Muscle layer of colon (tissue), 2 donors: ENCODE data around the gene LRRC56.

Experiments used
- H3K27ac ChIP-seq: one replicate; pipeline ENCODE4 v1.7.0; 2013; ENCODE audit warnings: low read depth, mild to moderate bottlenecking, low read length, moderate library complexity
- H3K27me3 ChIP-seq, 2 donors: one replicate each; pipeline ENCODE4 v1.7.0; 2013; ENCODE audit warnings: low read length in 2 of 2, mild to moderate bottlenecking in 2 of 2; ENCODE audit not compliant: insufficient read depth in 2 of 2, control insufficient read depth in 1 of 2
- H3K36me3 ChIP-seq: one replicate; pipeline ENCODE4 v1.7.0; 2013; ENCODE audit warnings: mild to moderate bottlenecking, low read length; ENCODE audit not compliant: insufficient read depth
- H3K4me1 ChIP-seq: one replicate; pipeline ENCODE4 v1.7.0; 2013; ENCODE audit warnings: mild to moderate bottlenecking, low read length; ENCODE audit not compliant: insufficient read depth
- H3K4me3 ChIP-seq, 2 donors: one replicate each; pipeline ENCODE4 v1.7.0; 2013; ENCODE audit warnings: low read length in 2 of 2, low read depth in 1 of 2, mild to moderate bottlenecking in 1 of 2, moderate library complexity in 1 of 2
- H3K9ac ChIP-seq: one replicate; pipeline ENCODE4 v1.7.0; 2013; ENCODE audit warnings: low read length
- H3K9me3 ChIP-seq: one replicate; pipeline ENCODE4 v1.7.0; 2013; ENCODE audit warnings: mild to moderate bottlenecking, low read length
- donor health status: abdominal sarcoma.
- donor health status: Adenocarcinoma of cecum.

The LRRC56 gene

DNA sequence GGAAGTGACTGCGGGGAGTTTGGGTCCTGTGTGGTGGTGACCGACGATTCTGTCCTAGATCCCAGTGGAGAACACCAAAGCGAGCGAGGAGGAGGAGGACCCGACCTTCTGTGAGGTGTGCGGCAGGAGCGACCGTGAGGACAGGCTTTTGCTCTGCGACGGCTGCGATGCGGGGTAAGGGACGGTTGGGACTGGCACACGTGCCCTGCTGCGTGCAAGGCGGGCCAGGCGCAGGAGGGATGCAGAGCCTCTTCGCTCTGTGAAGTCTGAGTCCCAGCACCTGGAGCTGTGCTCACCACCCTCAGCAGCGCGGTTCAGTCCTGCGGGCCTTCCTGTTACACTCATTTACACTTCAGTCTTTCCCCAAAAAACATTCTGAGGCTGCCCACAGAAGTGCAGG is 55.2 kb downstream of the LRRC56 start:
- H3K9ac ChIP-seq: no peak overlapping the region
- no peaks in the 10 kb centered on the region for H3K9me3 ChIP-seq
- H3K4me1 ChIP-seq: no peaks in the 10 kb centered on the region
- no peak overlapping the region for H3K4me3 ChIP-seq
- H3K36me3 ChIP-seq: peaks cover 73% of the 10 kb centered on the region
- H3K27ac ChIP-seq: no peak overlapping the region
- no peaks in the 10 kb centered on the region for H3K27me3 ChIP-seq

DNA sequence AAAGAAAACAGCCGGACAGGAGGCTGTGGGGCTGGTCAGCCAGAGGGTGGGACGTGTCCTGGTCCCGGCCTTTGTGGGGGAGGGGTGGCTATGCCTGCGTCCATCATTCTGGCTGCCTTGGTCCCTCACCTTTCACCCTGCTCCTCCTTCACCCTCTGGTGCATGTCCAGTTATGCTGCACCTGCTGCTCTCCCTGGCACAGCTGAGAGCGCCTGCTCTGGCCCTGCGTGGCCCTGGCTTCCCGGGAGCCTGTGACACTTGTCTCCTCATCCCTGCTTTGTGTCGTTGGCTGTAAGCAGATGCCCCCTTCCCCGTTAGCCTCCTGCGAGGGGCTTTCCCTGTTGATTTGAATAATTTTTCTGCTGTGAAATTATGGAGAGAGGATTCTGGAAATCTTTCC is 55.6 kb downstream of the LRRC56 start:
- Histone ChIP-seq H3K9me3 (no peaks in the 10 kb centered on the region), H3K27ac (no peak overlapping the region), H3K27me3 (no peaks in the 10 kb centered on the region), H3K9ac (no peak overlapping the region), H3K4me3 (no peak overlapping the region), H3K36me3 (peaks cover 69% of the 10 kb centered on the region), H3K4me1 (no peaks in the 10 kb centered on the region)

DNA sequence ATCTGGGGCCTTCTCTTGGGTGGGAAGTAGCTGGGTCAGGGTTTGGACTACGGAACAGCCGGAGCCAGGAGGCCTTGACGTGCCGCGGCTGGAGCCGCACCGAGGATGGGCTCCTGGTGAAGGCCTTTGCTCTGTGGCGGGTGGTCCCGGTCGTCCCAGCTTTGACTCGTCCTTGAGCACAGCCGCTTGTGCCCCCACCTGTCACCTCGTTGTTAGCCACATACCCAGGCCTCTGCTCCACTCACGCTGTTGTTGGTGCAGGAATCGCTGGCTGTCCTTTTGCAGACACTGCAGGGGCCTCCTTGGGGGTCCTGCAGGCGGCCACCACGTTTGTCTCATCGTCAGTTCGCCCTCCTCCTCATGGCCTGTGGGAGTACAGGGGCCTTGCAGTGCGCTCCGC is 56.0 kb downstream of the LRRC56 start:
- no peak overlapping the region for H3K4me3 ChIP-seq

GRCh38 chr11:595400-595799 is 58.1 kb downstream of the LRRC56 start:
- H3K4me1 ChIP-seq: no peaks in the 10 kb centered on the region
- no peak overlapping the region for H3K4me3 ChIP-seq
- no peak overlapping the region for H3K9ac ChIP-seq
- no peaks in the 10 kb centered on the region for H3K9me3 ChIP-seq
- no peaks in the 10 kb centered on the region for H3K27me3 ChIP-seq
- H3K36me3 ChIP-seq: peaks cover 73% of the 10 kb centered on the region
- H3K27ac ChIP-seq: no peak overlapping the region

More for the DNA sequence above, 56.0 kb downstream of the LRRC56 start:
- Histone ChIP-seq H3K27ac (no peak overlapping the region), H3K27me3 (no peaks in the 10 kb centered on the region), H3K9me3 (no peaks in the 10 kb centered on the region), H3K36me3 (peaks cover 67% of the 10 kb centered on the region), H3K4me1 (no peaks in the 10 kb centered on the region), H3K9ac (no peak overlapping the region)

DNA sequence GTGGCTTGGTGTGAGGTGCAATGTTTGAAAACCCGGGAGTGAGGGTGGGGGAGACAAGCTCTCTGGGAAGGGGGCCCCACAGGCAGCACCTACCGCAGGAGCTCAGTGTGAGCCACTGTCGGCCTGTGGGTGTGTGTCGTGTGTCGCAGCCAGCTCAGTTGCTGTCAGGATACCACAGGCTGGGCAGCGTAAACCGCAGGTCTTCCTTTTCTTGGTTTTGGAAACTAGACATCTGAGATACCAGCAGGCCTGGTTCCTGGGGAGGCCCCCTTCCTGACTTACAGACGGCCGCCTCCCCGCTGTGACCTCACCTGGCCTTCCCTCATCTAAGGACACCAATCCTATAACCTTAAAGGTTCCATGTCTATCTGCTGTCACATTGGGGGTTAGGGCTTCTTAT is 59.0 kb downstream of the LRRC56 start:
- Histone ChIP-seq H3K9me3 (no peaks in the 10 kb centered on the region), H3K27me3 (no peaks in the 10 kb centered on the region), H3K27ac (no peak overlapping the region), H3K36me3 (peaks cover 68% of the 10 kb centered on the region), H3K9ac (no peak overlapping the region), H3K4me3 (no peak overlapping the region), H3K4me1 (no peaks in the 10 kb centered on the region)

DNA sequence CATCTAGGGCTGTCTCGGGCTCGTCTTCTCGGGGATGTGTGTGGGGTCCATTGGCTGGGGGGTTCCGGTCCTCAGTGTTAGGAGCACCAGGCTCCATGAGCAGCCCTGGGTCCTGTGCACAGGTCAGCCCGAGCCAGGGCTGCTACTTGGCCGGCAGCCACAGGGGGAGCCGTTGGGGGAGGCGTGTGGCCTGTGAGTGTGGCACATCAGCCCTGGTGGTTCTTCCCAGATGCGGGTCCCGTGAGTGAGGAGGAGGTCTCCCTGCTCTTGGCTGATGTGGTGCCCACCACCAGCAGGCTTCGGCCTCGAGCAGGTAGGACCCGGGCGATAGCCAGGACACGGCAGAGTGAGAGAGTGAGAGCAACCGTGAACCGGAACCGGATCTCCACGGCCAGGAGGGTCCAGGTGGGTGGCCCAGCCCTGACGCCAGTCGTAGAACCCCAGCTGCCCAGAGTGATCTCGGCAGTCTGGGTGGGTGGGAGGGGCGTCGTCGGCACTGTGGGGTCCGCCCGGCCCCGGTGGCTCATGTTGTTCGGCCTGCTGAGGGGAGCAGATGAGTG is 59.9 kb downstream of the LRRC56 start:
- H3K4me3 ChIP-seq: no peak overlapping the region
- peaks cover 73% of the 10 kb centered on the region for H3K36me3 ChIP-seq
- no peaks in the 10 kb centered on the region for H3K27me3 ChIP-seq
- no peak overlapping the region for H3K9ac ChIP-seq
- H3K9me3 ChIP-seq: no peaks in the 10 kb centered on the region
- H3K4me1 ChIP-seq: no peaks in the 10 kb centered on the region
- H3K27ac ChIP-seq: no peak overlapping the region

DNA sequence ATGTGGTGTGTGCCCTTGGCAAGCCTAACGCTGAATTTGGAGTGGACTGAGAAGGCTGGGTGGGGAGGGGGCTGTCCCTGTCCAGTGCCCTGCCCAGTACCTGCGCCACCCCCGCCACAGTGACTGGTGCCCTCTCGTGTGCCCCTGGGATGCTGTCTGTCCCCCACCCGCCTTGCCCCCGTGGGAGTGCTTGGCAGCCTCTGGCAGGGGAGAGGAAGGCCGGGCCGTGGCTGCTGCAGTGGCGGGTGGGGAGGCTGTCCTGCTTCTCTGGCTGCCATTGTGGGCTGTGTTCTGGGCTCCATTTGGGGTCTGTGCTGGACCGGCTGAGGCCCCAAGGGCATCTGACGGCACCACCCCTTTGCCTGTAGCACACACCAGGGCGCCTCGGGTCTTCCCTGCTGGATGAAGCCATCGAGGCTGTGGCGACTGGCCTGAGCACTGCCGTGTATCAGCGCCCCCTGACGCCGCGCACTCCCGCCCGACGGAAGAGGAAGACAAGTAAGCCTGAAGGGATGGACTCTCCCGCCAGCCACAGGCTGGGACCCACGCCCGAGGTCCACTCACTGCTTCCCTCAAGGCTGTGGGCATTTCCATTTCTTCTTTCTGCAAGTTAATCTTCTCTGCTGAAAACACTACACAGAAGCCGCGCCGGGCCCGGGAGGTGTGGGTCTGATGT is 60.8 kb downstream of the LRRC56 start:
- no peak overlapping the region for H3K27ac ChIP-seq
- peaks cover 72% of the 10 kb centered on the region for H3K36me3 ChIP-seq
- no peaks in the 10 kb centered on the region for H3K27me3 ChIP-seq
- no peak overlapping the region for H3K4me3 ChIP-seq
- H3K9ac ChIP-seq: no peak overlapping the region
- no peaks in the 10 kb centered on the region for H3K4me1 ChIP-seq
- H3K9me3 ChIP-seq: no peaks in the 10 kb centered on the region

DNA sequence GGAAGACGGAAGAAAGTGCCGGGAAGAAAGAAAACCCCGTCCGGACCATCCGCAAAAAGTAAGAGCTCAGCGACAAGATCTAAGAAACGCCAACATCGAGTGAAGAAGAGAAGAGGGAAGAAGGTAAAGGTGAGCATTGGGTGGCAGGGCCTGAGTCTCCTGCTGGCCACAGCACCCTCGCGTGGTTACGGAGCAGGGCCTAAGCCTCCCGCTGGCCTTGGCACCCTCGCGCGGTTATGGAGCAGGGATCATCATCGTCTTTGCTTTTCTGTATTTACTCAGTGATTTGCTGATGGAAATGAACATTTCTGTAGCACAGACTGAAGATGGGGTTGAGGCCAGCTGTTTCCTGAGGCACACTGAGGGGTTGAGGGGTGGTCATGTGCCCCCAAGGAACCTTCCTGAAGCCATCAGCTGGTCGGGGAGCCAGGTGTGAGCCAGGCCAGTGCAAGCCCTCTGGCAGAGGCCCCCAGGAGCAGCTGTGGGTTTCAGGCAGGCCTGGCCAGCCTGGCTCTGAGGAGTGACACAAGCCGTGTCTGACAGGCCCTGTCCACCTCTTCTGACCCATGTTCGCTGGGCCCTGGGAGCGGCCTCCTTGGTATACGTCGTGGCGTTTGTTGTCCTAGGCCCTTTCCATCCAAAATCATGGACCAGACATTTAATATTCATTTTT is 64.4 kb downstream of the LRRC56 start:
- Histone ChIP-seq H3K9me3 (no peaks in the 10 kb centered on the region), H3K27ac (no peak overlapping the region), H3K36me3 (peaks cover 73% of the 10 kb centered on the region), H3K4me1 (peaks cover 4% of the 10 kb centered on the region), H3K4me3 (no peak overlapping the region), H3K27me3 (no peaks in the 10 kb centered on the region), H3K9ac (no peak overlapping the region)

DNA sequence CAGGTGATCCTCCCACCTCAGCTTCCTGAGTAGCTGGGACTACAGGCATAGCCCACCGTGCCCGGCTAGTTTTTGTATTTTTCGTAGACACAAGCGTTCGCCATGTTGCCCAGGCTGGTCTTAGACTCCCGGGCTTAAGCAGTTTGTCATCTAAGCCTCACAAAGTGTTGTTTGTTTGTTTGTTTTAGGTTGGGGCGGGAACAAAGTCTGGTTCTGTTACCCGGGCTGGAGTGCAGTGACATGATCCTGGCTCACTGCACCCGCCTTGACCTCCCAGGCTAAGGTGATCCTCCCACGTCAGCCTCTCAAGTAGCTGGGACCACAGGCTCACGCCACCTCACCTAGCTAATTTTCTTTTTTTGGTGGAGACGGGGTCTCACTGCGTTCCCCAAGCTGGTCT is 65.8 kb downstream of the LRRC56 start:
- H3K9me3 ChIP-seq: no peaks in the 10 kb centered on the region
- H3K9ac ChIP-seq: no peak overlapping the region
- H3K4me3 ChIP-seq: no peak overlapping the region
- H3K27ac ChIP-seq: no peak overlapping the region
- H3K27me3 ChIP-seq: no peaks in the 10 kb centered on the region
- H3K36me3 ChIP-seq: peaks cover 82% of the 10 kb centered on the region
- H3K4me1 ChIP-seq: peaks cover 4% of the 10 kb centered on the region
